ENCODE results near the gene SPTLC1. TPM values are rescaled to one million over a fixed set of nuclear protein-coding genes. Genes with fewer than 3 reads are reported as not detected.

The SPTLC1 gene
- total and polyA plus RNA-seq, 10 of the 15 experiments (the other 5 are each of a cell fraction or from before 2014, with no cell fraction given): 38.0 to 68.7 (median 52.8) TPM

GRCh38 chr9:92151691-92152393 lies 36.6 kb upstream of the SPTLC1 start (continued):
- TF ChIP-seq EP300 (IDR thresholded peaks at IDR 0.05; ENCODE audit: borderline replicate concordance in 1 of 2, control insufficient read depth in 1 of 2, low read depth in 2 of 2, low read length in 2 of 2): no peak
- TF ChIP-seq CHD1 (IDR thresholded peaks at IDR 0.05; ENCODE audit: low read depth, low read length): no peak
- no peak for TF ChIP-seq EZH2 (IDR thresholded peaks at IDR 0.05; ENCODE audit: borderline replicate concordance, control insufficient read depth, low read depth, low read length)
- no peak for TF ChIP-seq MYC (IDR thresholded peaks at IDR 0.05; ENCODE audit: insufficient read depth, insufficient read length, insufficient replicate concordance, low read length, severe bottlenecking)
- TF ChIP-seq ZNF274 (IDR thresholded peaks at IDR 0.05; ENCODE audit: insufficient read depth, insufficient read length): no peak
- TF ChIP-seq, protein P1, sequence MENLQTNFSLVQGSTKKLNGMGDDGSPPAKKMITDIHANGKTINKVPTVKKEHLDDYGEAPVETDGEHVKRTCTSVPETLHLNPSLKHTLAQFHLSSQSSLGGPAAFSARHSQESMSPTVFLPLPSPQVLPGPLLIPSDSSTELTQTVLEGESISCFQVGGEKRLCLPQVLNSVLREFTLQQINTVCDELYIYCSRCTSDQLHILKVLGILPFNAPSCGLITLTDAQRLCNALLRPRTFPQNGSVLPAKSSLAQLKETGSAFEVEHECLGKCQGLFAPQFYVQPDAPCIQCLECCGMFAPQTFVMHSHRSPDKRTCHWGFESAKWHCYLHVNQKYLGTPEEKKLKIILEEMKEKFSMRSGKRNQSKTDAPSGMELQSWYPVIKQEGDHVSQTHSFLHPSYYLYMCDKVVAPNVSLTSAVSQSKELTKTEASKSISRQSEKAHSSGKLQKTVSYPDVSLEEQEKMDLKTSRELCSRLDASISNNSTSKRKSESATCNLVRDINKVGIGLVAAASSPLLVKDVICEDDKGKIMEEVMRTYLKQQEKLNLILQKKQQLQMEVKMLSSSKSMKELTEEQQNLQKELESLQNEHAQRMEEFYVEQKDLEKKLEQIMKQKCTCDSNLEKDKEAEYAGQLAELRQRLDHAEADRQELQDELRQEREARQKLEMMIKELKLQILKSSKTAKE (IDR thresholded peaks at IDR 0.05; ENCODE audit: low read depth, poor library complexity, severe bottlenecking): no peak
- TF ChIP-seq PAX5 (IDR thresholded peaks at IDR 0.05; ENCODE audit: borderline replicate concordance, low read depth, low read length): no peak
- TF ChIP-seq IKZF1 (conservative IDR thresholded peaks at IDR 0.05): no peak
- TF ChIP-seq NFYA (IDR thresholded peaks at IDR 0.05; ENCODE audit: borderline replicate concordance, low read depth, low read length): no peak
- TF ChIP-seq TAF1 (IDR thresholded peaks at IDR 0.05; ENCODE audit: borderline replicate concordance, low read depth, low read length): no peak
- TF ChIP-seq, protein P2, sequence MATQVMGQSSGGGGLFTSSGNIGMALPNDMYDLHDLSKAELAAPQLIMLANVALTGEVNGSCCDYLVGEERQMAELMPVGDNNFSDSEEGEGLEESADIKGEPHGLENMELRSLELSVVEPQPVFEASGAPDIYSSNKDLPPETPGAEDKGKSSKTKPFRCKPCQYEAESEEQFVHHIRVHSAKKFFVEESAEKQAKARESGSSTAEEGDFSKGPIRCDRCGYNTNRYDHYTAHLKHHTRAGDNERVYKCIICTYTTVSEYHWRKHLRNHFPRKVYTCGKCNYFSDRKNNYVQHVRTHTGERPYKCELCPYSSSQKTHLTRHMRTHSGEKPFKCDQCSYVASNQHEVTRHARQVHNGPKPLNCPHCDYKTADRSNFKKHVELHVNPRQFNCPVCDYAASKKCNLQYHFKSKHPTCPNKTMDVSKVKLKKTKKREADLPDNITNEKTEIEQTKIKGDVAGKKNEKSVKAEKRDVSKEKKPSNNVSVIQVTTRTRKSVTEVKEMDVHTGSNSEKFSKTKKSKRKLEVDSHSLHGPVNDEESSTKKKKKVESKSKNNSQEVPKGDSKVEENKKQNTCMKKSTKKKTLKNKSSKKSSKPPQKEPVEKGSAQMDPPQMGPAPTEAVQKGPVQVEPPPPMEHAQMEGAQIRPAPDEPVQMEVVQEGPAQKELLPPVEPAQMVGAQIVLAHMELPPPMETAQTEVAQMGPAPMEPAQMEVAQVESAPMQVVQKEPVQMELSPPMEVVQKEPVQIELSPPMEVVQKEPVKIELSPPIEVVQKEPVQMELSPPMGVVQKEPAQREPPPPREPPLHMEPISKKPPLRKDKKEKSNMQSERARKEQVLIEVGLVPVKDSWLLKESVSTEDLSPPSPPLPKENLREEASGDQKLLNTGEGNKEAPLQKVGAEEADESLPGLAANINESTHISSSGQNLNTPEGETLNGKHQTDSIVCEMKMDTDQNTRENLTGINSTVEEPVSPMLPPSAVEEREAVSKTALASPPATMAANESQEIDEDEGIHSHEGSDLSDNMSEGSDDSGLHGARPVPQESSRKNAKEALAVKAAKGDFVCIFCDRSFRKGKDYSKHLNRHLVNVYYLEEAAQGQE (IDR thresholded peaks at IDR 0.05; ENCODE audit: low read depth, low read length): no peak
- TF ChIP-seq, protein P3, sequence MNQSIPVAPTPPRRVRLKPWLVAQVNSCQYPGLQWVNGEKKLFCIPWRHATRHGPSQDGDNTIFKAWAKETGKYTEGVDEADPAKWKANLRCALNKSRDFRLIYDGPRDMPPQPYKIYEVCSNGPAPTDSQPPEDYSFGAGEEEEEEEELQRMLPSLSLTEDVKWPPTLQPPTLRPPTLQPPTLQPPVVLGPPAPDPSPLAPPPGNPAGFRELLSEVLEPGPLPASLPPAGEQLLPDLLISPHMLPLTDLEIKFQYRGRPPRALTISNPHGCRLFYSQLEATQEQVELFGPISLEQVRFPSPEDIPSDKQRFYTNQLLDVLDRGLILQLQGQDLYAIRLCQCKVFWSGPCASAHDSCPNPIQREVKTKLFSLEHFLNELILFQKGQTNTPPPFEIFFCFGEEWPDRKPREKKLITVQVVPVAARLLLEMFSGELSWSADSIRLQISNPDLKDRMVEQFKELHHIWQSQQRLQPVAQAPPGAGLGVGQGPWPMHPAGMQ (IDR thresholded peaks at IDR 0.05; ENCODE audit: borderline replicate concordance): no peak

Measured in GM12878 (cell line).